Measurements from ENCODE around the gene CACUL1. TPM values are rescaled to one million over a fixed set of nuclear protein-coding genes. Genes with fewer than 3 reads are reported as not detected.

Gene CACUL1
- total RNA-seq, 1 donor from 2014 or later: 64.5 TPM

GRCh38 chr10:118710487-118710886 lies 44.3 kb downstream of the CACUL1 start:
- no peak overlapping the region for H3K4me3 Mint-ChIP-seq (ENCODE audit: unreplicated experiment)
- no peaks in the 10 kb centered on the region for H3K9me3 Mint-ChIP-seq (ENCODE audit: unreplicated experiment)
- TF ChIP-seq CTCF (IDR thresholded peaks at IDR 0.05; ENCODE audit: partially characterized antibody, unreplicated experiment): no peak

GRCh38 chr10:118708571-118708970 lies 46.2 kb downstream of the CACUL1 start:
- no peak overlapping the region for H3K4me3 Mint-ChIP-seq (ENCODE audit: unreplicated experiment)
- no peak for DNase-seq
- no peak overlapping the region for H3K27ac Mint-ChIP-seq (ENCODE audit: unreplicated experiment)
- no peaks in the 10 kb centered on the region for H3K9me3 Mint-ChIP-seq (ENCODE audit: unreplicated experiment)
- no peak for TF ChIP-seq CTCF (IDR thresholded peaks at IDR 0.05; ENCODE audit: partially characterized antibody, unreplicated experiment)
- H3K36me3 Mint-ChIP-seq (ENCODE audit: unreplicated experiment): no peaks in the 10 kb centered on the region
- H3K4me1 Mint-ChIP-seq (ENCODE audit: low read depth, unreplicated experiment): no peaks in the 10 kb centered on the region
- H3K27me3 Mint-ChIP-seq (ENCODE audit: unreplicated experiment): no peaks in the 10 kb centered on the region

More at GRCh38 chr10:118710487-118710886, 44.3 kb downstream of the CACUL1 start:
- Mint-ChIP-seq H3K27me3 (ENCODE audit: unreplicated experiment) (no peaks in the 10 kb centered on the region), H3K27ac (ENCODE audit: unreplicated experiment) (no peak overlapping the region), H3K4me1 (ENCODE audit: low read depth, unreplicated experiment) (no peaks in the 10 kb centered on the region), H3K36me3 (ENCODE audit: unreplicated experiment) (no peaks in the 10 kb centered on the region)
- DNase-seq: no peak

- no peak overlapping the region for H3K27ac Mint-ChIP-seq (ENCODE audit: unreplicated experiment)
- no peaks in the 10 kb centered on the region for H3K27me3 Mint-ChIP-seq (ENCODE audit: unreplicated experiment)
- DNase-seq: no peak
- peaks cover 4% of the 10 kb centered on the region for H3K36me3 Mint-ChIP-seq (ENCODE audit: unreplicated experiment)
- no peaks in the 10 kb centered on the region for H3K9me3 Mint-ChIP-seq (ENCODE audit: unreplicated experiment)
- no peak for TF ChIP-seq CTCF (IDR thresholded peaks at IDR 0.05; ENCODE audit: partially characterized antibody, unreplicated experiment)
- peaks cover 13% of the 10 kb centered on the region for H3K4me1 Mint-ChIP-seq (ENCODE audit: low read depth, unreplicated experiment)
- H3K4me3 Mint-ChIP-seq (ENCODE audit: unreplicated experiment): no peak overlapping the region
These were observed 50.1 kb downstream of the CACUL1 start for GRCh38 chr10:118704711-118705110.

- DNase-seq: peak; percentile 24
- H3K27ac Mint-ChIP-seq (ENCODE audit: unreplicated experiment): no peak overlapping the region
- H3K27me3 Mint-ChIP-seq (ENCODE audit: unreplicated experiment): no peaks in the 10 kb centered on the region
- H3K4me3 Mint-ChIP-seq (ENCODE audit: unreplicated experiment): no peak overlapping the region
- H3K9me3 Mint-ChIP-seq (ENCODE audit: unreplicated experiment): no peaks in the 10 kb centered on the region
- peaks cover 13% of the 10 kb centered on the region for H3K4me1 Mint-ChIP-seq (ENCODE audit: low read depth, unreplicated experiment)
- no peak for TF ChIP-seq CTCF (IDR thresholded peaks at IDR 0.05; ENCODE audit: partially characterized antibody, unreplicated experiment)
- H3K36me3 Mint-ChIP-seq (ENCODE audit: unreplicated experiment): peaks cover 4% of the 10 kb centered on the region
These were observed 53.0 kb downstream of the CACUL1 start for GRCh38 chr10:118701529-118702323.

- Mint-ChIP-seq H3K36me3 (ENCODE audit: unreplicated experiment) (peaks cover 4% of the 10 kb centered on the region), H3K27me3 (ENCODE audit: unreplicated experiment) (no peaks in the 10 kb centered on the region), H3K4me3 (ENCODE audit: unreplicated experiment) (no peak overlapping the region), H3K9me3 (ENCODE audit: unreplicated experiment) (no peaks in the 10 kb centered on the region), H3K27ac (ENCODE audit: unreplicated experiment) (no peak overlapping the region), H3K4me1 (ENCODE audit: low read depth, unreplicated experiment) (peaks cover 13% of the 10 kb centered on the region)
- no peak for TF ChIP-seq CTCF (IDR thresholded peaks at IDR 0.05; ENCODE audit: partially characterized antibody, unreplicated experiment)
- no peak for DNase-seq
These were observed 56.3 kb downstream of the CACUL1 start for GRCh38 chr10:118698421-118698820.

Data from glutamatergic neuron (in vitro differentiated cells).